Astrocyte (in vitro differentiated cells and primary cell): ENCODE measurements around the gene BAHCC1. TPM values are rescaled to one million over a fixed set of nuclear protein-coding genes. Genes with fewer than 3 reads are reported as not detected.

Experiments used
- DNase-seq: peaks from one replicate; pipeline ENCODE4 v3.0.0-alpha.2; 2010; ENCODE audit warnings: low read depth
- FAIRE-seq: peaks from 2 replicates; lab custom pipeline; 2011; peaks lifted over from hg19 to GRCh38; lab: Jason Lieb, UNC
- H2AFZ ChIP-seq: 2 replicates; pipeline ENCODE4 v1.6.0; 2012; ENCODE audit warnings: low read depth, low read length, inconsistent platforms
- H3K27ac ChIP-seq: 2 replicates; pipeline ENCODE4 v1.5.1; 2011; ENCODE audit warnings: low read depth, low read length, inconsistent platforms
- H3K27me3 ChIP-seq: 2 replicates; pipeline ENCODE4 v1.6.0; 2011; ENCODE audit warnings: low read length, inconsistent platforms; ENCODE audit not compliant: insufficient read depth
- H3K36me3 ChIP-seq: 2 replicates; pipeline ENCODE4 v1.5.1; 2011; ENCODE audit warnings: low read length, inconsistent platforms; ENCODE audit not compliant: insufficient read depth
- H3K4me1 ChIP-seq: 2 replicates; pipeline ENCODE4 v1.5.1; 2011; ENCODE audit warnings: low read length, inconsistent platforms; ENCODE audit not compliant: insufficient read depth
- H3K4me2 ChIP-seq: 2 replicates; pipeline ENCODE4 v1.6.0; 2012; ENCODE audit warnings: low read length, inconsistent platforms
- H3K4me3 ChIP-seq: 2 replicates; pipeline ENCODE4 v1.5.1; 2011; ENCODE audit warnings: low read depth, mild to moderate bottlenecking, low read length, inconsistent platforms; ENCODE audit not compliant: insufficient read depth
- H3K79me2 ChIP-seq: 2 replicates; pipeline ENCODE4 v1.6.0; 2012; ENCODE audit warnings: mild to moderate bottlenecking, low read length, inconsistent platforms; ENCODE audit not compliant: insufficient read depth
- H3K9ac ChIP-seq: 2 replicates; pipeline ENCODE4 v1.6.0; 2012; ENCODE audit warnings: mild to moderate bottlenecking, low read length, inconsistent platforms
- H3K9me3 ChIP-seq: 2 replicates; pipeline ENCODE4 v1.5.1; 2012; ENCODE audit warnings: low read depth, mild to moderate bottlenecking, low read length, inconsistent platforms; ENCODE audit not compliant: insufficient read depth
- H4K20me1 ChIP-seq: 2 replicates; pipeline ENCODE4 v1.6.0; 2012; ENCODE audit warnings: low read length, inconsistent platforms; ENCODE audit not compliant: insufficient read depth
- H3K27ac Mint-ChIP-seq: one replicate; pipeline ENCODE4 v1.8.0; 2021; ENCODE audit warnings: mild to moderate bottlenecking, mixed read lengths; ENCODE audit not compliant: unreplicated experiment
- H3K27me3 Mint-ChIP-seq: one replicate; pipeline ENCODE4 v1.8.0; 2021; ENCODE audit warnings: low read depth, mixed read lengths; ENCODE audit not compliant: unreplicated experiment
- H3K36me3 Mint-ChIP-seq: one replicate; pipeline ENCODE4 v1.8.0; 2021; ENCODE audit warnings: low read depth, mixed read lengths; ENCODE audit not compliant: unreplicated experiment
- H3K4me1 Mint-ChIP-seq: one replicate; pipeline ENCODE4 v1.8.0; 2021; ENCODE audit warnings: low read depth, mixed read lengths; ENCODE audit not compliant: unreplicated experiment
- H3K4me3 Mint-ChIP-seq: one replicate; pipeline ENCODE4 v1.8.0; 2021; ENCODE audit warnings: mild to moderate bottlenecking, moderate library complexity, mixed read lengths; ENCODE audit not compliant: unreplicated experiment
- H3K9me3 Mint-ChIP-seq: one replicate; pipeline ENCODE4 v1.8.0; 2021; ENCODE audit warnings: mild to moderate bottlenecking, mixed read lengths; ENCODE audit not compliant: unreplicated experiment
- EZH2 ChIP-seq: IDR thresholded peaks from 2 replicates; pipeline ENCODE4 v1.6.1; 2012; ENCODE audit warnings: mild to moderate bottlenecking, low read length, inconsistent platforms; ENCODE audit not compliant: insufficient read depth
- total RNA-seq: library from RNA; stranded (reverse); gene quantifications from 2 replicates; pipeline ENCODE4 v1.2.1, GENCODE V29; 2021
- TF ChIP-seq, protein P1 (sequence below): IDR thresholded peaks from 2 replicates; pipeline ENCODE4 v1.5.1; 2011; ENCODE audit warnings: low read depth, mild to moderate bottlenecking, inconsistent platforms, low read length, moderate library complexity; ENCODE audit not compliant: insufficient read depth

BAHCC1 gene
- total RNA-seq, 1 donor from 2014 or later, result 18.5 TPM

- H3K4me3 Mint-ChIP-seq, result no peak overlapping the region
- no peaks in the 10 kb centered on the region for H3K79me2 ChIP-seq
- no peaks in the 10 kb centered on the region for H3K9me3 ChIP-seq
- H3K27ac ChIP-seq, result no peak overlapping the region
- H3K27me3 Mint-ChIP-seq, result peaks cover 5% of the 10 kb centered on the region
- no peak for DNase-seq
- H3K4me3 ChIP-seq, result no peak overlapping the region
- H3K36me3 Mint-ChIP-seq, result peaks cover 2% of the 10 kb centered on the region
- no peak overlapping the region for H3K9ac ChIP-seq
- no peak overlapping the region for H3K27ac Mint-ChIP-seq
- H3K4me1 Mint-ChIP-seq, result no peaks in the 10 kb centered on the region
- no peaks in the 10 kb centered on the region for H3K9me3 Mint-ChIP-seq
- no peak overlapping the region for H3K4me2 ChIP-seq
- H4K20me1 ChIP-seq, result no peaks in the 10 kb centered on the region
- TF ChIP-seq EZH2, result no peak
- TF ChIP-seq, protein P1, sequence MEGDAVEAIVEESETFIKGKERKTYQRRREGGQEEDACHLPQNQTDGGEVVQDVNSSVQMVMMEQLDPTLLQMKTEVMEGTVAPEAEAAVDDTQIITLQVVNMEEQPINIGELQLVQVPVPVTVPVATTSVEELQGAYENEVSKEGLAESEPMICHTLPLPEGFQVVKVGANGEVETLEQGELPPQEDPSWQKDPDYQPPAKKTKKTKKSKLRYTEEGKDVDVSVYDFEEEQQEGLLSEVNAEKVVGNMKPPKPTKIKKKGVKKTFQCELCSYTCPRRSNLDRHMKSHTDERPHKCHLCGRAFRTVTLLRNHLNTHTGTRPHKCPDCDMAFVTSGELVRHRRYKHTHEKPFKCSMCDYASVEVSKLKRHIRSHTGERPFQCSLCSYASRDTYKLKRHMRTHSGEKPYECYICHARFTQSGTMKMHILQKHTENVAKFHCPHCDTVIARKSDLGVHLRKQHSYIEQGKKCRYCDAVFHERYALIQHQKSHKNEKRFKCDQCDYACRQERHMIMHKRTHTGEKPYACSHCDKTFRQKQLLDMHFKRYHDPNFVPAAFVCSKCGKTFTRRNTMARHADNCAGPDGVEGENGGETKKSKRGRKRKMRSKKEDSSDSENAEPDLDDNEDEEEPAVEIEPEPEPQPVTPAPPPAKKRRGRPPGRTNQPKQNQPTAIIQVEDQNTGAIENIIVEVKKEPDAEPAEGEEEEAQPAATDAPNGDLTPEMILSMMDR, result no peak
- H3K27me3 ChIP-seq, result no peaks in the 10 kb centered on the region
- H2AFZ ChIP-seq, result no peak overlapping the region
- H3K36me3 ChIP-seq, result no peaks in the 10 kb centered on the region
- no peaks in the 10 kb centered on the region for H3K4me1 ChIP-seq
- no peak for FAIRE-seq
Measured at GRCh38 chr17:81449351-81449750, 54.1 kb downstream of the BAHCC1 start.

- peaks cover 2% of the 10 kb centered on the region for H3K36me3 Mint-ChIP-seq
- Histone ChIP-seq H3K9ac (no peak overlapping the region), H2AFZ (no peak overlapping the region), H3K36me3 (no peaks in the 10 kb centered on the region), H3K4me3 (no peak overlapping the region), H4K20me1 (no peaks in the 10 kb centered on the region), H3K4me1 (peaks cover 8% of the 10 kb centered on the region), H3K27ac (no peak overlapping the region), H3K9me3 (no peaks in the 10 kb centered on the region), H3K27me3 (no peaks in the 10 kb centered on the region), H3K79me2 (no peaks in the 10 kb centered on the region), H3K4me2 (no peak overlapping the region)
- no peak overlapping the region for H3K4me3 Mint-ChIP-seq
- TF ChIP-seq, protein P1, result no peak
- no peak for TF ChIP-seq EZH2
- H3K9me3 Mint-ChIP-seq, result no peaks in the 10 kb centered on the region
- DNase-seq (no peak), FAIRE-seq (no peak)
- peaks cover 5% of the 10 kb centered on the region for H3K27me3 Mint-ChIP-seq
- no peak overlapping the region for H3K27ac Mint-ChIP-seq
- no peaks in the 10 kb centered on the region for H3K4me1 Mint-ChIP-seq
Measured at GRCh38 chr17:81451823-81452222, 56.6 kb downstream of the BAHCC1 start.

GRCh38 chr17:81452551-81452950 lies 57.3 kb downstream of the BAHCC1 start:
- no peaks in the 10 kb centered on the region for H4K20me1 ChIP-seq
- H3K9ac ChIP-seq, result no peak overlapping the region
- no peak for TF ChIP-seq EZH2
- TF ChIP-seq, protein P1, result no peak
- no peak overlapping the region for H3K27ac ChIP-seq
- H3K4me3 ChIP-seq, result no peak overlapping the region
- H3K9me3 Mint-ChIP-seq, result no peaks in the 10 kb centered on the region
- H3K4me1 Mint-ChIP-seq, result no peaks in the 10 kb centered on the region
- H3K4me1 ChIP-seq, result peaks cover 12% of the 10 kb centered on the region
- H3K36me3 Mint-ChIP-seq, result peaks cover 2% of the 10 kb centered on the region
- H3K36me3 ChIP-seq, result no peaks in the 10 kb centered on the region
- no peak for FAIRE-seq
- DNase-seq, result no peak
- H3K27ac Mint-ChIP-seq, result no peak overlapping the region
- no peaks in the 10 kb centered on the region for H3K79me2 ChIP-seq
- no peak overlapping the region for H3K4me2 ChIP-seq
- H3K9me3 ChIP-seq, result no peaks in the 10 kb centered on the region
- H3K4me3 Mint-ChIP-seq, result no peak overlapping the region
- H3K27me3 ChIP-seq, result no peaks in the 10 kb centered on the region
- peaks cover 5% of the 10 kb centered on the region for H3K27me3 Mint-ChIP-seq
- no peak overlapping the region for H2AFZ ChIP-seq
